WTC11 (cell line): ENCODE data around the gene SECISBP2. TPM values are rescaled to one million over a fixed set of nuclear protein-coding genes. Genes with fewer than 3 reads are reported as not detected.
A peak's percentile ranks its signal among the peaks of the same experiment; 100 is the strongest.

ENCODE experiments used
- ATAC-seq: fragments of 200-7000 bp; cut with Tn5 transposase; 2 replicates; pipeline ENCODE4 v1.10.0; 2021; ENCODE audit warnings: mild to moderate bottlenecking, moderate library complexity
- CTCF ChIA-PET: fragments of 300-600 bp; sonication (Branson Sonifier 250); formaldehyde crosslinking; loops from one replicate; lab custom pipeline; 2021; ENCODE audit warnings: antibody characterized with exemption; lab: Charles Lee
- POLR2A ChIA-PET: fragments of 350-600 bp; sonication (Branson Sonifier 250); formaldehyde crosslinking; loops from one replicate; lab custom pipeline; 2021; ENCODE audit warnings: antibody characterized with exemption; lab: Charles Lee
- DNase-seq: peaks from one replicate; pipeline ENCODE4 v3.0.0; 2021; ENCODE audit warnings: low spot score
- H3K27ac Mint-ChIP-seq: 2 replicates; pipeline ENCODE4 v1.8.0; 2021; ENCODE audit warnings: mixed read lengths
- H3K27me3 Mint-ChIP-seq: 2 replicates; pipeline ENCODE4 v1.8.0; 2021; ENCODE audit warnings: low read depth, mild to moderate bottlenecking, moderate library complexity, mixed read lengths
- H3K36me3 Mint-ChIP-seq: 2 replicates; pipeline ENCODE4 v1.8.0; 2021; ENCODE audit warnings: mixed read lengths
- H3K4me1 Mint-ChIP-seq: 2 replicates; pipeline ENCODE4 v1.8.0; 2022; ENCODE audit warnings: mixed read lengths
- H3K4me3 Mint-ChIP-seq: 2 replicates; pipeline ENCODE4 v1.8.0; 2021; ENCODE audit warnings: mild to moderate bottlenecking, moderate library complexity, mixed read lengths
- H3K9me3 Mint-ChIP-seq: 2 replicates; pipeline ENCODE4 v1.8.0; 2021; ENCODE audit warnings: mixed read lengths
- FOXK1 ChIP-seq: sonication (generic); formaldehyde crosslinking; IDR thresholded peaks from 2 replicates; pipeline ENCODE4 v1.8.0; 2022; ENCODE audit warnings: mild to moderate bottlenecking, moderate library complexity, missing genetic modification reagents
- FOXP1 ChIP-seq: sonication (generic); formaldehyde crosslinking; IDR thresholded peaks from 2 replicates; pipeline ENCODE4 v1.8.0; 2022; ENCODE audit warnings: missing genetic modification reagents, mild to moderate bottlenecking, moderate library complexity, borderline replicate concordance
- HMGA2 ChIP-seq: fragments of 250-450 bp; sonication (Bioruptor Pico); IDR thresholded peaks from 2 replicates; pipeline ENCODE4 v1.4.0; 2021; ENCODE audit warnings: mild to moderate bottlenecking, moderate library complexity
- HMGXB4 ChIP-seq: sonication (generic); formaldehyde crosslinking; IDR thresholded peaks from 2 replicates; pipeline ENCODE4 v1.8.1; 2023; ENCODE audit warnings: mild to moderate bottlenecking, moderate library complexity, missing genetic modification reagents
- MYBL2 ChIP-seq: sonication (generic); formaldehyde crosslinking; IDR thresholded peaks from 2 replicates; pipeline ENCODE4 v1.8.1; 2023; ENCODE audit warnings: mild to moderate bottlenecking, moderate library complexity, missing genetic modification reagents
- NFE2L1 ChIP-seq: sonication (generic); formaldehyde crosslinking; IDR thresholded peaks from 2 replicates; pipeline ENCODE4 v1.8.1; 2023; ENCODE audit warnings: missing genetic modification reagents
- NFYB ChIP-seq: sonication (generic); formaldehyde crosslinking; conservative IDR thresholded peaks from 2 replicates; pipeline ENCODE4 v1.8.0; 2022; ENCODE audit warnings: low read depth, missing genetic modification reagents
- PRDM15 ChIP-seq: sonication (generic); formaldehyde crosslinking; IDR thresholded peaks from 2 replicates; pipeline ENCODE4 v1.8.0; 2022; ENCODE audit warnings: missing genetic modification reagents
- PREB ChIP-seq: sonication (generic); formaldehyde crosslinking; IDR thresholded peaks from 2 replicates; pipeline ENCODE4 v1.8.1; 2022; ENCODE audit warnings: mild to moderate bottlenecking, missing genetic modification reagents, moderate library complexity, borderline replicate concordance
- PRRX2 ChIP-seq: fragments of 250-450 bp; sonication (Bioruptor Pico); IDR thresholded peaks from 2 replicates; pipeline ENCODE4 v1.8.0; 2021; ENCODE audit warnings: mild to moderate bottlenecking
- RELA ChIP-seq: sonication (generic); formaldehyde crosslinking; IDR thresholded peaks from 2 replicates; pipeline ENCODE4 v1.8.1; 2022; ENCODE audit warnings: missing genetic modification reagents, mild to moderate bottlenecking, borderline replicate concordance
- SMAD4 ChIP-seq: sonication (generic); formaldehyde crosslinking; IDR thresholded peaks from 2 replicates; pipeline ENCODE4 v1.8.0; 2022; ENCODE audit warnings: mild to moderate bottlenecking, missing genetic modification reagents
- SOX15 ChIP-seq: fragments of 250-450 bp; sonication (Bioruptor Pico); IDR thresholded peaks from 2 replicates; pipeline ENCODE4 v1.9.0; 2021; ENCODE audit warnings: mild to moderate bottlenecking
- TEAD1 ChIP-seq: sonication (generic); formaldehyde crosslinking; IDR thresholded peaks from 2 replicates; pipeline ENCODE4 v1.8.0; 2022; ENCODE audit warnings: mild to moderate bottlenecking, missing genetic modification reagents
- USF1 ChIP-seq: sonication (generic); formaldehyde crosslinking; IDR thresholded peaks from 2 replicates; pipeline ENCODE4 v1.8.0; 2022; ENCODE audit warnings: mild to moderate bottlenecking, missing genetic modification reagents
- ZBTB43 ChIP-seq: sonication (generic); formaldehyde crosslinking; IDR thresholded peaks from 2 replicates; pipeline ENCODE4 v1.8.1; 2023; ENCODE audit warnings: mild to moderate bottlenecking, missing genetic modification reagents
- ZNF416 ChIP-seq: fragments of 250-450 bp; sonication (Bioruptor Pico); IDR thresholded peaks from 2 replicates; pipeline ENCODE4 v1.9.0; 2021; ENCODE audit warnings: mild to moderate bottlenecking, inconsistent platforms
- total RNA-seq: library from RNA; stranded (reverse); gene quantifications from 3 replicates; pipeline ENCODE4 v1.2.3, GENCODE V29; 2021

The SECISBP2 gene
- total RNA-seq, 1 experiment from 2014 or later: 66.2 TPM

GRCh38 chr9:89363921-89364665 is 45.8 kb downstream of the SECISBP2 start:
- ChIA-PET CTCF (interaction anchor here (1.1 kb wide), 1 partner anchor 230 kb away, joined by 5 read pairs; no protein-coding TSS in a partner anchor), POLR2A (no interaction called here)
- ATAC-seq (no peak), DNase-seq (no peak)
- Mint-ChIP-seq H3K4me3 (no peak overlapping the region), H3K4me1 (no peaks in the 10 kb centered on the region), H3K36me3 (peaks cover 24% of the 10 kb centered on the region), H3K9me3 (no peaks in the 10 kb centered on the region), H3K27ac (0 out of 2 replicates have a peak overlapping the region, but pooled peaks have one; percentile 45), H3K27me3 (no peaks in the 10 kb centered on the region)
- 0 out of 2 replicates have a peak, but pooled peaks have one; percentile 15 for TF ChIP-seq PRRX2 (CRISPR knock-in tag)
- no peak for TF ChIP-seq ZBTB43 (CRISPR knock-in tag)

GRCh38 chr9:89364666-89365531 is 46.6 kb downstream of the SECISBP2 start:
- Mint-ChIP-seq H3K9me3 (no peaks in the 10 kb centered on the region), H3K27ac (0 out of 2 replicates have a peak overlapping the region, but pooled peaks have one; percentile 45), H3K36me3 (peaks cover 18% of the 10 kb centered on the region), H3K4me3 (no peak overlapping the region), H3K4me1 (no peaks in the 10 kb centered on the region), H3K27me3 (no peaks in the 10 kb centered on the region)
- ATAC-seq: peak; percentile 19; the same call in 1 of the 2 replicates
- CTCF ChIA-PET: no interaction called here
- no peak for DNase-seq
- TF ChIP-seq TEAD1 (CRISPR knock-in tag) (no peak), MYBL2 (CRISPR knock-in tag) (no peak), FOXP1 (no peak), SOX15 (CRISPR knock-in tag) (no peak), RELA (CRISPR knock-in tag) (no peak), NFYB (no peak), PRRX2 (CRISPR knock-in tag) (no peak), HMGA2 (CRISPR knock-in tag) (no peak), FOXK1 (CRISPR knock-in tag) (no peak), PREB (CRISPR knock-in tag) (no peak), SMAD4 (CRISPR knock-in tag) (no peak), NFE2L1 (no peak), USF1 (CRISPR knock-in tag) (no peak), ZNF416 (CRISPR knock-in tag) (no peak), HMGXB4 (CRISPR knock-in tag) (no peak), PRDM15 (CRISPR knock-in tag) (no peak)
- POLR2A ChIA-PET: no interaction called here
